ENCODE measurements around the gene FSTL5. TPM values are rescaled to one million over a fixed set of nuclear protein-coding genes. Genes with fewer than 3 reads are reported as not detected.

FSTL5 gene
- total and polyA plus RNA-seq, 9 of the 15 experiments (the other 6 are each of a cell fraction or from before 2014, with no cell fraction given) = 0.09 to 3.1 (median 0.50) TPM; not detected in 1

GRCh38 chr4:161894014-161894413, 269.8 kb downstream of the FSTL5 start (continued):
- TF ChIP-seq, protein P1, sequence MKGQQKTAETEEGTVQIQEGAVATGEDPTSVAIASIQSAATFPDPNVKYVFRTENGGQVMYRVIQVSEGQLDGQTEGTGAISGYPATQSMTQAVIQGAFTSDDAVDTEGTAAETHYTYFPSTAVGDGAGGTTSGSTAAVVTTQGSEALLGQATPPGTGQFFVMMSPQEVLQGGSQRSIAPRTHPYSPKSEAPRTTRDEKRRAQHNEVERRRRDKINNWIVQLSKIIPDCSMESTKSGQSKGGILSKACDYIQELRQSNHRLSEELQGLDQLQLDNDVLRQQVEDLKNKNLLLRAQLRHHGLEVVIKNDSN (CRISPR knock-in tag; IDR thresholded peaks at IDR 0.05) = no peak
- TF ChIP-seq BRD9 (IDR thresholded peaks at IDR 0.05; ENCODE audit: low read depth, partially characterized antibody) = no peak
- TF ChIP-seq ZBTB12 (CRISPR knock-in tag; IDR thresholded peaks at IDR 0.05) = no peak
- no peak for TF ChIP-seq DPF2 (IDR thresholded peaks at IDR 0.05)
- TF ChIP-seq, protein P2, sequence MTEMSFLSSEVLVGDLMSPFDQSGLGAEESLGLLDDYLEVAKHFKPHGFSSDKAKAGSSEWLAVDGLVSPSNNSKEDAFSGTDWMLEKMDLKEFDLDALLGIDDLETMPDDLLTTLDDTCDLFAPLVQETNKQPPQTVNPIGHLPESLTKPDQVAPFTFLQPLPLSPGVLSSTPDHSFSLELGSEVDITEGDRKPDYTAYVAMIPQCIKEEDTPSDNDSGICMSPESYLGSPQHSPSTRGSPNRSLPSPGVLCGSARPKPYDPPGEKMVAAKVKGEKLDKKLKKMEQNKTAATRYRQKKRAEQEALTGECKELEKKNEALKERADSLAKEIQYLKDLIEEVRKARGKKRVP (CRISPR knock-in tag; IDR thresholded peaks at IDR 0.05) = no peak
- TF ChIP-seq, protein P3, sequence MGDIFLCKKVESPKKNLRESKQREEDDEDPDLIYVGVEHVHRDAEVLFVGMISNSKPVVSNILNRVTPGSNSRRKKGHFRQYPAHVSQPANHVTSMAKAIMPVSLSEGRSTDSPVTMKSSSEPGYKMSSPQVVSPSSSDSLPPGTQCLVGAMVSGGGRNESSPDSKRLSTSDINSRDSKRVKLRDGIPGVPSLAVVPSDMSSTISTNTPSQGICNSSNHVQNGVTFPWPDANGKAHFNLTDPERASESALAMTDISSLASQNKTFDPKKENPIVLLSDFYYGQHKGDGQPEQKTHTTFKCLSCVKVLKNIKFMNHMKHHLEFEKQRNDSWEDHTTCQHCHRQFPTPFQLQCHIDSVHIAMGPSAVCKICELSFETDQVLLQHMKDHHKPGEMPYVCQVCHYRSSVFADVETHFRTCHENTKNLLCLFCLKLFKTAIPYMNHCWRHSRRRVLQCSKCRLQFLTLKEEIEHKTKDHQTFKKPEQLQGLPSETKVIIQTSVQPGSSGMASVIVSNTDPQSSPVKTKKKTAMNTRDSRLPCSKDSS (IDR thresholded peaks at IDR 0.05; ENCODE audit: low read depth, partially characterized antibody) = no peak

DNA sequence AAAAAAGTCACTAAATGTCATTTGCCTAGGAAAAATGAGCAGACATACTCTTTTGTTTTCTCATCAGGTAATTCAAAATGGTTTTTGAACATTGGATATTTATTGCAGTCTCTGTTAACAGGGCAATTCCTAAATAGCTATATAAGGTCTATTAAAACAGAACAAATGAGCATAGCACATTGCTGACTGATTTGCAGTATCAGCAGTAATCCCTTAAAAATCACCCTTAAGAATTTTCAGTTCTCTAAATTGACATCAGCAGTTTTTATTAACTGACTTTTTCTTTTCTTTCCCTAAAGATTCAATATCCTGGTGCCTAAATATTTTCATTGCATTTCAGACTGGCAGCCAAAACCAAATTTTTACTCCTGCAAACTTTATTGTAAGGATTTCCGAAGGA, 270.2 kb downstream of the FSTL5 start:
- H4K20me1 ChIP-seq (replicated peaks; ENCODE audit: control insufficient read depth, insufficient read depth, low read length) = no peaks in the 10 kb centered on the region
- H3K9me3 ChIP-seq (replicated peaks; ENCODE audit: control insufficient read depth, insufficient read depth, low read depth, low read length) = no peaks in the 10 kb centered on the region
- intact Hi-C loops (cut with micrococcal nuclease) = no loop called here
- ATAC-seq = no peak
- H3K4me3 ChIP-seq = no peak overlapping the region
- H3K27ac ChIP-seq (ENCODE audit: extremely low read depth, low read depth, low read length) = no peak overlapping the region
- ChIA-PET CTCF (ENCODE audit: low intra/inter-chr PET ratio) (no interaction called here), POLR2A (no interaction called here)
- H2AFZ ChIP-seq (ENCODE audit: low read depth, low read length) = no peak overlapping the region
- BruUV-seq (replicated peaks) = no TSS peak
- WGBS (ENCODE audit: insufficient coverage, low coverage, missing lambda C conversion rate) = 38% methylated on average over 1 of the region's 1 CpG
- no peaks in the 10 kb centered on the region for H3K9me1 ChIP-seq (ENCODE audit: control insufficient read depth, insufficient read depth, low read length)
- no peak for DNase-seq (ENCODE audit: extremely low read depth in 1 of 4, low spot score in 3 of 4)
- no peaks in the 10 kb centered on the region for H3K4me1 ChIP-seq (replicated peaks in 1 of 2; ENCODE audit: control insufficient read depth in 2 of 2, insufficient read depth in 2 of 2, low read length in 2 of 2)
- TF ChIP-seq, protein P4, sequence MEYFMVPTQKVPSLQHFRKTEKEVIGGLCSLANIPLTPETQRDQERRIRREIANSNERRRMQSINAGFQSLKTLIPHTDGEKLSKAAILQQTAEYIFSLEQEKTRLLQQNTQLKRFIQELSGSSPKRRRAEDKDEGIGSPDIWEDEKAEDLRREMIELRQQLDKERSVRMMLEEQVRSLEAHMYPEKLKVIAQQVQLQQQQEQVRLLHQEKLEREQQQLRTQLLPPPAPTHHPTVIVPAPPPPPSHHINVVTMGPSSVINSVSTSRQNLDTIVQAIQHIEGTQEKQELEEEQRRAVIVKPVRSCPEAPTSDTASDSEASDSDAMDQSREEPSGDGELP (CRISPR knock-in tag; IDR thresholded peaks at IDR 0.05; ENCODE audit: borderline replicate concordance) = no peak
- TF ChIP-seq SRSF3 (IDR thresholded peaks at IDR 0.05; ENCODE audit: insufficient read depth, low read length) (no peak), MEIS2 (IDR thresholded peaks at IDR 0.05; ENCODE audit: partially characterized antibody) (no peak), THRAP3 (IDR thresholded peaks at IDR 0.05; ENCODE audit: borderline replicate concordance) (no peak), ZNF551 (CRISPR knock-in tag; IDR thresholded peaks at IDR 0.05) (no peak), HMGN3 (IDR thresholded peaks at IDR 0.05; ENCODE audit: borderline replicate concordance, extremely low read depth, insufficient read length, low read depth, low read length) (no peak)
- H3K79me2 ChIP-seq (ENCODE audit: control insufficient read depth, insufficient read depth, low read length) = no peaks in the 10 kb centered on the region
- H3K9ac ChIP-seq (ENCODE audit: insufficient read depth in 1 of 2, low read depth in 2 of 2, low read length in 2 of 2) = no peak overlapping the region
- in situ Hi-C loops (cut with MboI) = no loop called here
- H3K4me2 ChIP-seq (ENCODE audit: insufficient read depth, low read length) = no peak overlapping the region
- FAIRE-seq = no peak
- H3K36me3 ChIP-seq (ENCODE audit: control insufficient read depth, insufficient read depth, low read length) = no peaks in the 10 kb centered on the region
- H3K27me3 ChIP-seq (ENCODE audit: control insufficient read depth in 2 of 2, insufficient read depth in 2 of 2, low read length in 2 of 2) = no peaks in the 10 kb centered on the region
